Stimulated activated naive CD8-positive, alpha-beta T cell treated with anti-CD3 and anti-CD28 coated beads, Interleukin-15, amount 100 ng/mL, for 72 hours (primary cell): ENCODE results near the gene RETN.
A peak's percentile ranks its signal among the peaks of the same experiment; 100 is the strongest.

Experiments
- ATAC-seq: fragments of 150-1000 bp; cut with Tn5 transposase; 2 replicates; pipeline ENCODE4 v1.10.0; 2021; ENCODE audit warnings: mild to moderate bottlenecking, moderate library complexity
- DNase-seq, 2 donors: peaks; one replicate each; pipeline ENCODE4 v3.0.0; 2021 to 2022
- H3K27ac Mint-ChIP-seq, 2 donors: one replicate each; pipeline ENCODE4 v1.8.0; 2022; ENCODE audit warnings: mild to moderate bottlenecking in 2 of 2, mixed read lengths in 2 of 2, moderate library complexity in 2 of 2
- H3K27me3 Mint-ChIP-seq: one replicate; pipeline ENCODE4 v1.8.0; 2022; ENCODE audit warnings: mixed read lengths
- H3K4me1 Mint-ChIP-seq: one replicate; pipeline ENCODE4 v1.8.0; 2022; ENCODE audit warnings: mild to moderate bottlenecking, mixed read lengths
- H3K4me3 Mint-ChIP-seq, 2 donors: one replicate each; pipeline ENCODE4 v1.8.0; 2022; ENCODE audit warnings: mild to moderate bottlenecking in 2 of 2, mixed read lengths in 2 of 2, moderate library complexity in 1 of 2
- H3K9me3 Mint-ChIP-seq, 2 donors: one replicate each; pipeline ENCODE4 v1.8.0; 2022; ENCODE audit warnings: mixed read lengths in 2 of 2

RETN gene

DNA sequence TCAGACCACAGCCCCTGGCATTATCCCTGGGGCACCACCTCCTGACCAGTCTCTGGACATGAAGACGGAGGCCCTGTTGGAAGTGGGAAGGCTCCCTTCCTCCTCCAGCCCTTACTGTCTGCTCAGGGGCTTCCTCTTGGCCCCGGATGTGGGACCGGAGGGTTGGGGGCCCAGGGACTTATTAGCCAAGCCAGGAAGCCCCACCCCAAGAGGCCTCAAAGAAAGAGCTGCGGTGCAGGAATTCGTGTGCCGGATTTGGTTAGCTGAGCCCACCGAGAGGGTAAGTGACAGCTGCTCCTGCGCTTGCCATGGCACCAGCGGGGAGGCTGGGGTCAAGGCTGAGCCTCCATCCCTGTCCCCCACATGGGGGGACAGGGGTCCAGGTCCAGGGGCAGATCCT, at the start of gene RETN:
RETN (plus strand) TSS at position 208 of the 400 bp plus-strand sequence. CDS start 278 bp downstream, outside the sequence.
- peak within 1 kb of the TSS; percentile 19 to 90 for H3K4me3 Mint-ChIP-seq
- no peak within 1 kb of the TSS for H3K27ac Mint-ChIP-seq
- DNase-seq (no peak), ATAC-seq (peak; percentile 66)
- peaks cover 18% of the 10 kb centered on the region for H3K4me1 Mint-ChIP-seq
- H3K27me3 Mint-ChIP-seq: peaks cover 50% of the 10 kb centered on the region
- no peaks in the 10 kb centered on the region for H3K9me3 Mint-ChIP-seq

- DNase-seq (no peak), ATAC-seq (no peak)
- no peaks in the 10 kb centered on the region for H3K9me3 Mint-ChIP-seq
- H3K4me1 Mint-ChIP-seq: no peaks in the 10 kb centered on the region
- H3K27ac Mint-ChIP-seq: no peak overlapping the region
- no peak overlapping the region for H3K4me3 Mint-ChIP-seq
- H3K27me3 Mint-ChIP-seq: no peaks in the 10 kb centered on the region
These were observed 49.0 kb upstream of the RETN start for GRCh38 chr19:7619671-7620441.

GRCh38 chr19:7620442-7621412, 48.1 kb upstream of the RETN start:
- Mint-ChIP-seq H3K27me3 (no peaks in the 10 kb centered on the region), H3K27ac (peak overlapping the region in 1 of 2 donors; percentile 63), H3K4me3 (no peak overlapping the region), H3K9me3 (no peaks in the 10 kb centered on the region), H3K4me1 (no peaks in the 10 kb centered on the region)
- DNase-seq (no peak), ATAC-seq (no peak)

GRCh38 chr19:7622933-7623685, 45.7 kb upstream of the RETN start:
- peaks cover 12% of the 10 kb centered on the region for H3K4me1 Mint-ChIP-seq
- H3K4me3 Mint-ChIP-seq: no peak overlapping the region
- no peaks in the 10 kb centered on the region for H3K27me3 Mint-ChIP-seq
- ATAC-seq (no peak), DNase-seq (no peak)
- H3K27ac Mint-ChIP-seq: no peak overlapping the region
- no peaks in the 10 kb centered on the region for H3K9me3 Mint-ChIP-seq

DNA sequence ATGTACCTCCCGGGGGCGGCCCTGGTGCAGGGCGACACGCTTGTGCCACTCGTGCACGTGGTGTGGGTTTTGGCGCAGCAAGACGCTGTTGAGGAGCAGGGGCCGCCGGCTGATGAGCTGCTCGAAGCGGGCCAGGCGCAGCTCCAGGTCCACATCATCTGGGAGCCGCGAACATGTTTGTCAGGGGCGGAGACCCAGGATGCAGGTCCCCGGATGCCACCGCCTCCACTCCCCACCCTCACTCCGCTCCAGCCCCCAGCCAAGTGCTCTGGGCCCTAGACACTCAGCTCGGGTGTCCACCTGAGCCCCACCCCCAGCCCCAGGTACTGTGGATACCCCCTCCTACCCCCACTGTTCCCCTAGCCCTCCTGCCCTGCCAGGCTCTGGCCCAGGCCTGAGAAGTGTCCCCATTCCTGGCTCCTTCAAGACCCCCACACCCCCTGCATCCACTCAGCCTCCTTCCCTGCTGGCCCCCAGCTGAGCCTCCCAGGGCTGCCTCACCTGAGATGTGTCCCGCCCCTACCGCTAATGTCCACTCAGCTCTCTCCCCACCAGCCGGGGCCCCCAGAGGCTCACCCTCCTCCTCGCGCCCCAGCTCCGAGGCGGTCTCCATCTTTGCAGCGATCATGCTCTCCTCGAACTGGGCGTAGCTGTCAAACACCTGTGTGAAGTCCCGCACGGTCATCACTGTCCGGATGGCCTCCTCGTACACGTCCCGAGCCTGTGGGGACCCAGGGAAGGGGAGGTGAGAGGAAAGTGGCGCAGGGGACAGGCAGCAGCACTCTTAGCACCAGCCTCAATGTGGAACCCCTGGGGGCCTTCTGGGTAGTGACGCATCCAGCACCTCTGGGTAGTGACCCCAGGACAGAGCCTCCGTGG, 44.9 kb upstream of the RETN start:
- Mint-ChIP-seq H3K27ac (no peak overlapping the region), H3K4me3 (no peak overlapping the region), H3K4me1 (peaks cover 21% of the 10 kb centered on the region), H3K27me3 (no peaks in the 10 kb centered on the region), H3K9me3 (no peaks in the 10 kb centered on the region)
- DNase-seq (no peak), ATAC-seq (no peak)

DNA sequence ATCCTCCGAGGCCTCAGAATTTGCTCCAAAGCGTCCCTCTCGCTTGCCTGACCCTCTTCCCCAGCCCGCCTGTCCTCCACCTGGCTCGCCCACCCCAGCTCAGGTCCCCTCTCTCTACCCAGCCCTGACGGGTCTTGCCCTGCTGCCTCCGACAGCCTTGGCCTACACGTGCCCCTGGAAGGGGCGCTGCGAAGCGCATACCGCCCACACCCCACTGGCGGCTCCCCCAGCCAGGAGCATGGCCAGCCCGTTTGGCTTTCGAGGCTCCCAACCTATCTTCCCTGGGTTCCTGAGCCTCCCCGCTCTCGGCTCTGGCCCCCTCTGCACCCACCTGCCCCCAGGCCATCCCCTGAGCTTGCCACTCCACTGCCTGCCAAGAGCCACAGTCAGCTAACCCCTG, 44.0 kb upstream of the RETN start:
- ATAC-seq (no peak), DNase-seq (no peak)
- no peaks in the 10 kb centered on the region for H3K9me3 Mint-ChIP-seq
- no peaks in the 10 kb centered on the region for H3K27me3 Mint-ChIP-seq
- no peak overlapping the region for H3K4me3 Mint-ChIP-seq
- no peak overlapping the region for H3K27ac Mint-ChIP-seq
- H3K4me1 Mint-ChIP-seq: peaks cover 29% of the 10 kb centered on the region

DNA sequence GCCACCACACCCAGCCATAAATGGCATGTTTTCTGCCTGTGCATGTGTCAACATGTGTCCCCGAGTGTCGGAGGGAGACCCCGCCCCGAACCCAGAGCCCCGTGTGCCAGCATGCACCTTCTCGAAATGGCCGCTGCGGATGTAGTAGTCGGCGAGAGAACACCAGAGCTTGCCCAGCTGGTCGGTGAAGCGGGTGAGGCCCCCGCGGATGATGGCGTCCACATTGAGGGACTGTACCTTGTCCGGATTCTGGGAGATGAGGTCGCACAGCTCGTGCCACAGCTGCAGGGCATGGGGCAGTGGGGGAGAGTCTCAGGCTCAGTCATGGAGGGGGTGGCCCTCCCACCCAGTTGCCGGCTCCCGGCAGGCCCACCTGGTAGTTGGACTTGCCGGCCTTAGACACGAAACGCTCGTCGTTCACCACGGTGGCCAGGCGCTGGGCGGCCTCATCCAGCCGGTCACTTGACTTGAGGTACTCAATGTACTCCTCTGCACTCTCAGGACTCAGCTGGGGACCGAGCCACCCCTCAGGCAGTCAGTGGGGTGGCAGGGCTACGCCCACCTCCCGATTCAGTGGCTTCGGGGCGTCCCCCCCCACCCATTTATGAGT, 43.0 kb upstream of the RETN start:
- ATAC-seq: no peak
- Mint-ChIP-seq H3K4me1 (peaks cover 40% of the 10 kb centered on the region), H3K9me3 (no peaks in the 10 kb centered on the region), H3K27ac (no peak overlapping the region), H3K4me3 (no peak overlapping the region), H3K27me3 (no peaks in the 10 kb centered on the region)
- DNase-seq: no peak

DNA sequence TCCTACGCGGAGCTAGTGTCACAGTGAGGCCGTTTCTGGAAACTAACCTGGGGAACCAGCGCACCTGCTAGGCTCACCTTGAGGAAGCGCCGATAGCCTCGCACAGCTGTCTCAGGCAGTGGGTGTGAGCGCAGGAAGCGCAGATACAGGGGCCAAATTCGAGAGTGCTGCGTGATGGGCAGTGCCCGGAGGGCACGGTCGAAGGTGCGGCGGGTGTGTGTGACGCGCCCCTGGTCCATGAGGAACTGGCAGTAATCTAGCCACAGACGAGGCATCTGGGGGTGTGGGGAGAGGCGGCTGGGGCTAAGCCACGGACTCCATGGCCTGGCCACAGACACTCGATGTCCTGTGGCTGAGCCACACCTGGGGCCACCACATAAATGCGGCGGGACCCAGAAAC, 41.7 kb upstream of the RETN start:
- H3K9me3 Mint-ChIP-seq: no peaks in the 10 kb centered on the region
- no peak overlapping the region for H3K4me3 Mint-ChIP-seq
- H3K4me1 Mint-ChIP-seq: peaks cover 53% of the 10 kb centered on the region
- H3K27ac Mint-ChIP-seq: peak overlapping the region in 1 of 2 donors; percentile 93
- DNase-seq (no peak), ATAC-seq (no peak)
- no peaks in the 10 kb centered on the region for H3K27me3 Mint-ChIP-seq

- H3K27ac Mint-ChIP-seq: peak overlapping the region; percentile 99
- no peak for DNase-seq
- no peaks in the 10 kb centered on the region for H3K9me3 Mint-ChIP-seq
- peaks cover 66% of the 10 kb centered on the region for H3K4me1 Mint-ChIP-seq
- peak overlapping the region; percentile 90 to 94 for H3K4me3 Mint-ChIP-seq
- H3K27me3 Mint-ChIP-seq: no peaks in the 10 kb centered on the region
- no peak for ATAC-seq
These were observed 40.1 kb upstream of the RETN start for GRCh38 chr19:7628589-7629311.

DNA sequence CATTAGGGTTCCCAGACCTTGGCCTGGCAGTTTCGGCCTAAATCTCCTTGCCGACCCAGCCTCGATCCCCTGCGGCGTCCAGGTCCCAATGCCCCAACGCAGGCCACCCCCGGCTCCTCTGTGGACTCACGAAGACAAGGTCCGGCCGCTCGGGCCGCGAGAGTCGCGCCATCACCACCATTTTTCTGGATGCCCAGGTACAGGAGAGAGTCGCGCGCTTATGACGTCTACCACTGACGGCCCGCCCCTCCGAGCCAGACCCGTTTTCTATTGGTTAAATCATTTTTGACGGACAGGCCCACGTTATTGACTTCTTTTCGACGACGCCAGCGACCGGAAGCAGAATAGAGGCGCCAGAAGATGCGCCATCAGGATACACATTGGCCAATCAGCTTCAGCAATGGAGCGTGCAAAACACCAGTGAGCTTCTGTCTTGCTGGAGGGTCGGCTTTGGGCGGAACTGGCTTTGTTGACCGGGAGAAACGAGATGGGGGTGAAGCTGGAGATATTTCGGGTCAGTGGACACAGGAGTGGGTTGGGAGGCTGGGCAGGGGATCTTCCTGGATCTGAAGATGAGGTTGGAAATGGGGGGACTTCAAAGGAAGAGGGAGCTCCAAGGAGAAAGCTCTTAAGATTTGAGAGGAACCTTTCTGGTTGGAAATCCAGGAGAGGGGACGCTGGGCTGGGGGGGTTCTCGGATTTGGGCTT, 39.3 kb upstream of the RETN start, which contains the start of the genes PET100 and XAB2:
PET100 (plus strand) TSS at position 447 of the 708 bp plus-strand sequence; CDS start at position 488, 41 bp downstream.
XAB2 (minus strand) TSS at position 199 of the 708 bp plus-strand sequence; CDS start at position 181, 18 bp downstream.
- DNase-seq: peak; percentile 93 to 96
- Mint-ChIP-seq H3K9me3 (no peaks in the 10 kb centered on the region), H3K4me3 (peak within 1 kb of the TSS; percentile 90 to 94), H3K27ac (peak within 1 kb of the TSS; percentile 99), H3K4me1 (peaks cover 71% of the 10 kb centered on the region), H3K27me3 (no peaks in the 10 kb centered on the region)
- ATAC-seq: peak; percentile 99

GRCh38 chr19:7631577-7631976, 37.3 kb upstream of the RETN start:
- no peak overlapping the region for H3K4me3 Mint-ChIP-seq
- H3K27ac Mint-ChIP-seq: no peak overlapping the region
- H3K27me3 Mint-ChIP-seq: no peaks in the 10 kb centered on the region
- ATAC-seq (no peak), DNase-seq (no peak)
- H3K4me1 Mint-ChIP-seq: peaks cover 89% of the 10 kb centered on the region
- no peaks in the 10 kb centered on the region for H3K9me3 Mint-ChIP-seq

GRCh38 chr19:7632340-7633203, 36.3 kb upstream of the RETN start:
- ATAC-seq (no peak), DNase-seq (no peak)
- Mint-ChIP-seq H3K9me3 (no peaks in the 10 kb centered on the region), H3K4me3 (no peak overlapping the region), H3K27ac (peak overlapping the region in 1 of 2 donors; percentile 92), H3K27me3 (no peaks in the 10 kb centered on the region), H3K4me1 (peaks cover 88% of the 10 kb centered on the region)
